Activated naive CD4-positive, alpha-beta T cell treated with anti-CD3 and anti-CD28 coated beads, Interleukin-2, amount 50 U/mL, for 24 hours (primary cell): ENCODE measurements around the gene SRGAP1.

Experiments
- H3K27ac Mint-ChIP-seq: one replicate; pipeline ENCODE4 v1.8.0; 2021; ENCODE audit warnings: mild to moderate bottlenecking, mixed read lengths
- H3K27me3 Mint-ChIP-seq: one replicate; pipeline ENCODE4 v1.8.0; 2021; ENCODE audit warnings: mixed read lengths
- H3K36me3 Mint-ChIP-seq: one replicate; pipeline ENCODE4 v1.8.0; 2021; ENCODE audit warnings: mixed read lengths
- H3K4me1 Mint-ChIP-seq: one replicate; pipeline ENCODE4 v1.8.0; 2021; ENCODE audit warnings: mixed read lengths
- H3K4me3 Mint-ChIP-seq: one replicate; pipeline ENCODE4 v1.8.0; 2021; ENCODE audit warnings: mild to moderate bottlenecking, mixed read lengths
- H3K9me3 Mint-ChIP-seq: one replicate; pipeline ENCODE4 v1.8.0; 2021; ENCODE audit warnings: mixed read lengths

SRGAP1 gene

GRCh38 chr12:63905544-63905943 is 61.0 kb downstream of the SRGAP1 start:
- Mint-ChIP-seq H3K27ac (no peak overlapping the region), H3K36me3 (no peaks in the 10 kb centered on the region)

DNA sequence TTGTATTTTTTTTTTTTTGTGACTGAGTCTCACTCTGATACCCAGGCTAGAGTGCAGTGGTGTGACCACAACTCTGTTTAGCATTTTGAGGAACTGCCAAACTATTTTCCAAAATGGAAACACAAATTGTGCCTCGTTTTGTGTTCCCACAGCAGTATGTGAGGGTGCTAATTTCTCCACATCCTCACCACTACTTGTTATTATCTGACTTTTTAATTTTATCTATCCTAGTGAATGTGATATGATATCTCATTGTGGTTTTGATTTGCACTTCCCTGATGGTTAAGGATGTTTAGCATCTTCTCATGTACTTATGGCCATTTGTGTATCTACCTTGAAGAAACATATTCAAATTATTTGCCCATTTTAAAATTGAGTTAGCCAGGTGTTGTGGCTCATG is 62.4 kb downstream of the SRGAP1 start:
- H3K4me1 Mint-ChIP-seq = no peaks in the 10 kb centered on the region
- H3K36me3 Mint-ChIP-seq = no peaks in the 10 kb centered on the region
- H3K4me3 Mint-ChIP-seq = no peak overlapping the region
- no peak overlapping the region for H3K27ac Mint-ChIP-seq
- no peaks in the 10 kb centered on the region for H3K9me3 Mint-ChIP-seq
- peaks cover 9% of the 10 kb centered on the region for H3K27me3 Mint-ChIP-seq

More at GRCh38 chr12:63905544-63905943, 61.0 kb downstream of the SRGAP1 start:
- H3K4me3 Mint-ChIP-seq = no peak overlapping the region
- no peaks in the 10 kb centered on the region for H3K9me3 Mint-ChIP-seq
- H3K27me3 Mint-ChIP-seq = peaks cover 6% of the 10 kb centered on the region
- H3K4me1 Mint-ChIP-seq = no peaks in the 10 kb centered on the region

DNA sequence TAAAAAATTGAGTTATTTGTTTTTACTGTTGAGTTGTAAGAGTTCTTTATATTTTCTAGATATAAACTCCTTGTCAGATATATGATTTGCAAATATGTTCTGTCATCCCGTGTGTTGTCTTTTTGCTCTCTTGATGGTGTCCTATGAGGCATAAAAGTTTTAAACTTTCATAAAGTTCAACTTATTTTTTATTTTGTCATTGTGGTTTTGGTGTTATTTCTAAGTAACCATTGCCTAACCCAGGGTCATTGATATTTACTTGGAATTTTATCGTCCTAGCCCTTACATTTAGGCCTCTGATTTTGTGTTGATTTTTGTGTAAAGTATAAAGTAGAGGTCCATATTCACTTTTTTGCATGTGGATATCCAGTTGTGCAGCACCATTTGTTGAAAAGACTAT is 63.1 kb downstream of the SRGAP1 start:
- peaks cover 9% of the 10 kb centered on the region for H3K27me3 Mint-ChIP-seq
- H3K27ac Mint-ChIP-seq = no peak overlapping the region
- H3K4me1 Mint-ChIP-seq = no peaks in the 10 kb centered on the region
- H3K4me3 Mint-ChIP-seq = no peak overlapping the region
- H3K9me3 Mint-ChIP-seq = no peaks in the 10 kb centered on the region
- no peaks in the 10 kb centered on the region for H3K36me3 Mint-ChIP-seq

- Mint-ChIP-seq H3K27ac (no peak overlapping the region), H3K27me3 (peaks cover 3% of the 10 kb centered on the region), H3K4me3 (no peak overlapping the region), H3K36me3 (no peaks in the 10 kb centered on the region), H3K9me3 (no peaks in the 10 kb centered on the region), H3K4me1 (no peaks in the 10 kb centered on the region)
Observed at GRCh38 chr12:63909746-63910145, 65.2 kb downstream of the SRGAP1 start.

- Mint-ChIP-seq H3K27ac (no peak overlapping the region), H3K36me3 (no peaks in the 10 kb centered on the region), H3K9me3 (no peaks in the 10 kb centered on the region), H3K4me1 (no peaks in the 10 kb centered on the region), H3K27me3 (peaks cover 3% of the 10 kb centered on the region), H3K4me3 (no peak overlapping the region)
Observed at GRCh38 chr12:63911341-63911740, 66.8 kb downstream of the SRGAP1 start.

- Mint-ChIP-seq H3K9me3 (no peaks in the 10 kb centered on the region), H3K36me3 (no peaks in the 10 kb centered on the region), H3K4me1 (no peaks in the 10 kb centered on the region), H3K4me3 (no peak overlapping the region), H3K27ac (no peak overlapping the region), H3K27me3 (peaks cover 3% of the 10 kb centered on the region)
Observed at GRCh38 chr12:63912651-63913050, 68.2 kb downstream of the SRGAP1 start.

- Mint-ChIP-seq H3K9me3 (no peaks in the 10 kb centered on the region), H3K4me1 (no peaks in the 10 kb centered on the region), H3K27ac (no peak overlapping the region), H3K27me3 (peaks cover 3% of the 10 kb centered on the region), H3K36me3 (no peaks in the 10 kb centered on the region), H3K4me3 (no peak overlapping the region)
Observed at GRCh38 chr12:63913929-63914328, 69.4 kb downstream of the SRGAP1 start.

GRCh38 chr12:63915105-63915800 is 70.8 kb downstream of the SRGAP1 start:
- no peaks in the 10 kb centered on the region for H3K9me3 Mint-ChIP-seq
- no peak overlapping the region for H3K4me3 Mint-ChIP-seq
- H3K27ac Mint-ChIP-seq = no peak overlapping the region
- no peaks in the 10 kb centered on the region for H3K4me1 Mint-ChIP-seq
- H3K27me3 Mint-ChIP-seq = peaks cover 3% of the 10 kb centered on the region
- no peaks in the 10 kb centered on the region for H3K36me3 Mint-ChIP-seq

- no peaks in the 10 kb centered on the region for H3K9me3 Mint-ChIP-seq
Observed at GRCh38 chr12:63916561-63917476, 72.3 kb downstream of the SRGAP1 start.

DNA sequence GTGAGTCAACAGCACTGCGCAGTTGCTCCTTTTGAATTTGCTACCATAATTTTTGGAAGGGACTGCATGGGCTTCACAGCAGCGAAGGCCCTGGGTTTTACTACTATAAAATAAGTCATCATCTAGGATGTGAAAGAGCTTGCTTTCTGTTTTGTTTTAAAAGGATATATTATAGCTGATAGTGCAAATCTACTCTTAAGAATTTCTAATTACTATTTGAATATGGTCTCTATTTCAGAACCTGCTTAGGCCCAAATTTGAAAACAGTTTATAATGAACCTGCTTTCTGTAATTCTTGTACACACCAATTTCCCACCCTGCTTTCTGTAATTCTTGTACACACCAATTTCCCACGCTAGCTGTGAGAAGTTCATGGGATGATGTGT is 73.0 kb downstream of the SRGAP1 start:
- Mint-ChIP-seq H3K4me1 (no peaks in the 10 kb centered on the region), H3K36me3 (no peaks in the 10 kb centered on the region), H3K27me3 (no peaks in the 10 kb centered on the region), H3K4me3 (no peak overlapping the region), H3K9me3 (no peaks in the 10 kb centered on the region), H3K27ac (no peak overlapping the region)

More at GRCh38 chr12:63916561-63917476, 72.3 kb downstream of the SRGAP1 start:
- no peaks in the 10 kb centered on the region for H3K27me3 Mint-ChIP-seq
- H3K36me3 Mint-ChIP-seq = no peaks in the 10 kb centered on the region
- no peak overlapping the region for H3K4me3 Mint-ChIP-seq
- no peaks in the 10 kb centered on the region for H3K4me1 Mint-ChIP-seq
- H3K27ac Mint-ChIP-seq = no peak overlapping the region

GRCh38 chr12:63917864-63918799 is 73.6 kb downstream of the SRGAP1 start:
- Mint-ChIP-seq H3K4me3 (no peak overlapping the region), H3K4me1 (no peaks in the 10 kb centered on the region), H3K27ac (no peak overlapping the region), H3K27me3 (no peaks in the 10 kb centered on the region), H3K9me3 (no peaks in the 10 kb centered on the region), H3K36me3 (no peaks in the 10 kb centered on the region)

DNA sequence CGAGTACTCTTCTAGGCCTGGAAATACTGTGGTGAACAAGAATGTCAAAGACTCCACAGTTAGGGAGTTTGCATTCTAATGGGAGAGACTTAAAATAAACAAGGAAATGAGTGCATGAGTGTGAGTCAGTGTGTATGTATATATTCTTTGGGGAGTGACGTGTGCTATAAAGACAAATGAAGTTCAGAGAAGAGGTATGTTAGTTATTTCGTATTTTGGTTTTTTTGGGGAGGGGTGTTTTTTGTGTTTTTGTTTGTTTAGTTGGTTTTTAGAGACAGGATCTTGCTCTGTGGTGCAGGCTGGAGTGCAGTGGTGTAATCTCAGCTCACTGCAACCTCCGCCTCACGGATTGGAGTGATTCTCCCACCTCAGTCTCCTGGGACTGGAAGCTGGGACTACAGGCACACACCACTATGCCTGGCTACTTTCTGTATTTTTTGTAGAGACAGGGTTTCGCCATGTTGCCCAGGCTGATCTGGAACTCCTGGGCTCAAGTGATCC is 74.3 kb downstream of the SRGAP1 start:
- Mint-ChIP-seq H3K27me3 (no peaks in the 10 kb centered on the region), H3K4me3 (no peak overlapping the region), H3K4me1 (no peaks in the 10 kb centered on the region), H3K27ac (no peak overlapping the region), H3K36me3 (no peaks in the 10 kb centered on the region), H3K9me3 (no peaks in the 10 kb centered on the region)

GRCh38 chr12:63919756-63920155 is 75.3 kb downstream of the SRGAP1 start:
- Mint-ChIP-seq H3K4me3 (no peak overlapping the region), H3K4me1 (no peaks in the 10 kb centered on the region), H3K36me3 (no peaks in the 10 kb centered on the region), H3K27ac (no peak overlapping the region), H3K9me3 (no peaks in the 10 kb centered on the region), H3K27me3 (no peaks in the 10 kb centered on the region)

GRCh38 chr12:63921157-63921556 is 76.7 kb downstream of the SRGAP1 start:
- Mint-ChIP-seq H3K4me3 (no peak overlapping the region), H3K27ac (no peak overlapping the region)

GRCh38 chr12:63922474-63922873 is 78.0 kb downstream of the SRGAP1 start:
- no peaks in the 10 kb centered on the region for H3K36me3 Mint-ChIP-seq
- no peaks in the 10 kb centered on the region for H3K4me1 Mint-ChIP-seq

More at GRCh38 chr12:63921157-63921556, 76.7 kb downstream of the SRGAP1 start:
- no peaks in the 10 kb centered on the region for H3K27me3 Mint-ChIP-seq
- no peaks in the 10 kb centered on the region for H3K9me3 Mint-ChIP-seq
- no peaks in the 10 kb centered on the region for H3K36me3 Mint-ChIP-seq
- no peaks in the 10 kb centered on the region for H3K4me1 Mint-ChIP-seq

More at GRCh38 chr12:63922474-63922873, 78.0 kb downstream of the SRGAP1 start:
- peaks cover 5% of the 10 kb centered on the region for H3K27me3 Mint-ChIP-seq
- H3K4me3 Mint-ChIP-seq = no peak overlapping the region
- H3K27ac Mint-ChIP-seq = no peak overlapping the region
- H3K9me3 Mint-ChIP-seq = no peaks in the 10 kb centered on the region
